ENCODE results near the gene PHYKPL. TPM values are rescaled to one million over a fixed set of nuclear protein-coding genes. Genes with fewer than 3 reads are reported as not detected.

Gene PHYKPL
- total and polyA plus RNA-seq, 2 of the 13 experiments (the other 11 are each of a cell fraction or from before 2014, with no cell fraction given) = 18.0 to 78.6 TPM

DNA sequence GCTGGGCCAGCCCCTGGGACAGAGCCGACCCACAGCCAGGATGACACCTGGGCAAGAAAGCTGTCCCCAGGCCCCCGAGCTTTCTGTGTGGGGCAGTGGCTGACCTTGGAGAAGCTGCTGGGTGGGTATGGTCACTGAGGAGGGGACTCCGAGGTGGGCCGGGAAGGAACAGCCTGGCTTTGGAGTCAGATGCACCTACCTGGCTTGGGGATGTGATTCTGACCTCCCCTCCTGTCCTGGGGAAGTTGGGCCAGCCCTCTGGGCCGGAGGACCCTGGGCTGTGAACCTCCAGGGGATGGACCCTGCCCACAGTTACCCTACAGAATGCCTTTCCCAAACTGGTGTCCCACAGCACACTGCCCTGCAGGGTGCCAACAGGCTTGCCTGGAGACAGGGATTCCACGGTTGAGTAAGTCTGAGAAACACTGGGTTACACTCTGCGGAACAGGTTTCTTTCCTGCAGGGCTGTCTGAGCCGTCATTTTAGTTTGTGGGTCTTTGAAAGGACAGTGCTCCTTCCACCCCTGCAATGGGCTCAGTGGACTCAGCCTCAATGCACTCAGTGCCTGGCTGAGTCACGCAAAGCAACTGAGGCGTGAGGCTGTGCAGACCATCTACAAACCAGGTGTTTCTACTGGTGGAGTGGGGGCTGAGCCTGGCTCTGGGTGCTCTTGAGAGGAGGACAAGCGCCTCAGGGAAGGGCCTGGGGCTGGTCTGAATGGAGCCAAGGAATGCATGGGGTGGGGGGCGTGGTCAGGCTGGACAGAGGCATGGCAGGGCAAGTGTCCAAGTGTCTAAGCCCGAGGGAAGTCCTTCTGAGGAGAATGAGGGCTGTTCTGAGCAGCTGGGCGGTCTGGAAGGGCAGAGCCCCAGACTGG, 41.3 kb upstream of the PHYKPL start:
- H3K4me1 ChIP-seq (ENCODE audit: insufficient read depth, low read length) = no peaks in the 10 kb centered on the region
- H3K9me3 ChIP-seq (ENCODE audit: low read length) = peaks cover 12% of the 10 kb centered on the region
- intact Hi-C loops (cut with micrococcal nuclease; ENCODE audit: unreplicated experiment) (no loop called here), in situ Hi-C loops (cut with HindIII; ENCODE audit: extremely low pct_ligation_motif_present, low pct_unique_long_range_greater_than_20kb) (no loop called here)
- H4K20me1 ChIP-seq (ENCODE audit: insufficient read depth, low read length) = no peaks in the 10 kb centered on the region
- no peaks in the 10 kb centered on the region for H3K79me2 ChIP-seq (ENCODE audit: insufficient read depth, low read length)
- no peak for ATAC-seq
- H2AFZ ChIP-seq (ENCODE audit: low read length) = no peak overlapping the region
- WGBS (ENCODE audit: low lambda C conversion rate) = 52% methylated on average over 5 of the region's 14 CpGs
- no peaks in the 10 kb centered on the region for H3K36me3 ChIP-seq (replicated peaks in 1 of 2; ENCODE audit: control insufficient read depth in 1 of 2, insufficient read depth in 2 of 2, low read length in 2 of 2)
- no peak overlapping the region for H3K4me2 ChIP-seq (ENCODE audit: low read depth, low read length)
- H3K9ac ChIP-seq (ENCODE audit: insufficient read depth, low read depth, low read length) = no peak overlapping the region
- H3K27me3 ChIP-seq (ENCODE audit: control insufficient read depth in 1 of 2, insufficient read depth in 2 of 2, low read length in 2 of 2) = peaks cover 4 to 54% of the 10 kb centered on the region in 2 experiments; a peak in 3 of 5 replicates
- POLR2A ChIA-PET = no interaction called here
- no peak for DNase-seq (ENCODE audit: low spot score)
- no peak for FAIRE-seq
- BruUV-seq (replicated peaks) = no TSS peak
- CTCF ChIA-PET (ENCODE audit: low intra/inter-chr PET ratio, low total read pairs) = no interaction called here
- H3K4me3 ChIP-seq (replicated peaks in 1 of 3; ENCODE audit: insufficient read depth in 1 of 3, low read depth in 2 of 3, low read length in 3 of 3) = no peak overlapping the region
- no peak overlapping the region for H3K27ac ChIP-seq (ENCODE audit: extremely low read length, insufficient read depth, low read length)
- TF ChIP-seq MED1 (CRISPR knock-in tag; IDR thresholded peaks at IDR 0.05) = no peak
- no peak for TF ChIP-seq ZFP36L1 (CRISPR knock-in tag; IDR thresholded peaks at IDR 0.05)
- TF ChIP-seq DNMT3B (CRISPR knock-in tag; conservative IDR thresholded peaks at IDR 0.05) = no peak
- no peak for TF ChIP-seq ZMYM3 (CRISPR knock-in tag; IDR thresholded peaks at IDR 0.05)
- TF ChIP-seq ZNF790 (CRISPR knock-in tag; IDR thresholded peaks at IDR 0.05; ENCODE audit: borderline replicate concordance) = no peak
- TF ChIP-seq, protein P1, sequence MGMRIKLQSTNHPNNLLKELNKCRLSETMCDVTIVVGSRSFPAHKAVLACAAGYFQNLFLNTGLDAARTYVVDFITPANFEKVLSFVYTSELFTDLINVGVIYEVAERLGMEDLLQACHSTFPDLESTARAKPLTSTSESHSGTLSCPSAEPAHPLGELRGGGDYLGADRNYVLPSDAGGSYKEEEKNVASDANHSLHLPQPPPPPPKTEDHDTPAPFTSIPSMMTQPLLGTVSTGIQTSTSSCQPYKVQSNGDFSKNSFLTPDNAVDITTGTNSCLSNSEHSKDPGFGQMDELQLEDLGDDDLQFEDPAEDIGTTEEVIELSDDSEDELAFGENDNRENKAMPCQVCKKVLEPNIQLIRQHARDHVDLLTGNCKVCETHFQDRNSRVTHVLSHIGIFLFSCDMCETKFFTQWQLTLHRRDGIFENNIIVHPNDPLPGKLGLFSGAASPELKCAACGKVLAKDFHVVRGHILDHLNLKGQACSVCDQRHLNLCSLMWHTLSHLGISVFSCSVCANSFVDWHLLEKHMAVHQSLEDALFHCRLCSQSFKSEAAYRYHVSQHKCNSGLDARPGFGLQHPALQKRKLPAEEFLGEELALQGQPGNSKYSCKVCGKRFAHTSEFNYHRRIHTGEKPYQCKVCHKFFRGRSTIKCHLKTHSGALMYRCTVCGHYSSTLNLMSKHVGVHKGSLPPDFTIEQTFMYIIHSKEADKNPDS (CRISPR knock-in tag; IDR thresholded peaks at IDR 0.05) = no peak
- TF ChIP-seq, protein P2, sequence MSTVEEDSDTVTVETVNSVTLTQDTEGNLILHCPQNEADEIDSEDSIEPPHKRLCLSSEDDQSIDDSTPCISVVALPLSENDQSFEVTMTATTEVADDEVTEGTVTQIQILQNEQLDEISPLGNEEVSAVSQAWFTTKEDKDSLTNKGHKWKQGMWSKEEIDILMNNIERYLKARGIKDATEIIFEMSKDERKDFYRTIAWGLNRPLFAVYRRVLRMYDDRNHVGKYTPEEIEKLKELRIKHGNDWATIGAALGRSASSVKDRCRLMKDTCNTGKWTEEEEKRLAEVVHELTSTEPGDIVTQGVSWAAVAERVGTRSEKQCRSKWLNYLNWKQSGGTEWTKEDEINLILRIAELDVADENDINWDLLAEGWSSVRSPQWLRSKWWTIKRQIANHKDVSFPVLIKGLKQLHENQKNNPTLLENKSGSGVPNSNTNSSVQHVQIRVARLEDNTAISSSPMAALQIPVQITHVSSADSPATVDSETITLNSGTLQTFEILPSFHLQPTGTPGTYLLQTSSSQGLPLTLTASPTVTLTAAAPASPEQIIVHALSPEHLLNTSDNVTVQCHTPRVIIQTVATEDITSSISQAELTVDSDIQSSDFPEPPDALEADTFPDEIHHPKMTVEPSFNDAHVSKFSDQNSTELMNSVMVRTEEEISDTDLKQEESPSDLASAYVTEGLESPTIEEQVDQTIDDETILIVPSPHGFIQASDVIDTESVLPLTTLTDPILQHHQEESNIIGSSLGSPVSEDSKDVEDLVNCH (CRISPR knock-in tag; IDR thresholded peaks at IDR 0.05) = no peak
- TF ChIP-seq, protein P3, sequence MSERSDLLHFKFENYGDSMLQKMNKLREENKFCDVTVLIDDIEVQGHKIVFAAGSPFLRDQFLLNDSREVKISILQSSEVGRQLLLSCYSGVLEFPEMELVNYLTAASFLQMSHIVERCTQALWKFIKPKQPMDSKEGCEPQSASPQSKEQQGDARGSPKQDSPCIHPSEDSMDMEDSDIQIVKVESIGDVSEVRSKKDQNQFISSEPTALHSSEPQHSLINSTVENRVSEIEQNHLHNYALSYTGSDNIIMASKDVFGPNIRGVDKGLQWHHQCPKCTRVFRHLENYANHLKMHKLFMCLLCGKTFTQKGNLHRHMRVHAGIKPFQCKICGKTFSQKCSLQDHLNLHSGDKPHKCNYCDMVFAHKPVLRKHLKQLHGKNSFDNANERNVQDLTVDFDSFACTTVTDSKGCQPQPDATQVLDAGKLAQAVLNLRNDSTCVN (CRISPR knock-in tag; IDR thresholded peaks at IDR 0.05; ENCODE audit: borderline replicate concordance) = no peak
- no peak for TF ChIP-seq ATAD3A (CRISPR knock-in tag; IDR thresholded peaks at IDR 0.05)
- no peak for TF ChIP-seq SRF (IDR thresholded peaks at IDR 0.05; ENCODE audit: low read depth, low read length)
- no peak for TF ChIP-seq ZSCAN21 (CRISPR knock-in tag; IDR thresholded peaks at IDR 0.05; ENCODE audit: borderline replicate concordance)
